HEK293 (cell line): Measurements from ENCODE around the gene MYRFL.

ENCODE experiments used
- CTCF ChIA-PET: fragments of 350-600 bp; formaldehyde crosslinking; extraction: SDS; loops from one replicate; lab custom pipeline; 2021; ENCODE audit warnings: antibody characterized with exemption; lab: Yijun Ruan, JAX
- POLR2A ChIA-PET: fragments of 300-600 bp; formaldehyde crosslinking; extraction: SDS; loops from one replicate; lab custom pipeline; 2020; ENCODE audit warnings: antibody characterized with exemption, inconsistent platforms; lab: Yijun Ruan, JAX
- H3K27ac ChIP-seq: fragments of 200-500 bp; sonication (Bioruptor generic); 2 replicates; pipeline ENCODE4 v1.5.1; 2014; ENCODE audit warnings: low read depth, low read length, control low read depth, inconsistent platforms; ENCODE audit errors: extremely low read depth
- H3K36me3 ChIP-seq, 2 experiments: fragments of 200-500 bp in 1 of 2; sonication (Bioruptor generic) in 1 of 2; 1 replicate in 1 of 2; 2 replicates in 1 of 2; pipeline ENCODE4 v1.5.1; 2014 to 2017; ENCODE audit warnings: inconsistent platforms in 2 of 2, low read length in 2 of 2; ENCODE audit not compliant: control insufficient read depth in 2 of 2, insufficient read depth in 1 of 2
- H3K4me1 ChIP-seq: fragments of 200-500 bp; sonication (Bioruptor generic); 2 replicates; pipeline ENCODE4 v1.5.1; 2014; ENCODE audit warnings: mild to moderate bottlenecking, low read length, inconsistent platforms; ENCODE audit not compliant: control insufficient read depth, insufficient read depth
- H3K4me3 ChIP-seq: 2 replicates; pipeline ENCODE4 v1.5.1; 2011; ENCODE audit warnings: low read depth, mild to moderate bottlenecking, control low read depth, low read length, moderate library complexity
- H3K9me3 ChIP-seq: fragments of 200-500 bp; sonication (Bioruptor generic); 2 replicates; pipeline ENCODE4 v1.5.1; 2014; ENCODE audit warnings: low read depth, low read length, inconsistent platforms; ENCODE audit not compliant: control insufficient read depth, insufficient read depth
- BCL11B ChIP-seq: fragments of 450-650 bp; formaldehyde crosslinking; IDR thresholded peaks from 2 replicates; pipeline ENCODE4 v1.5.1; 2016; ENCODE audit warnings: low read depth, missing biosample characterization, missing genetic modification characterization
- MEIS1 ChIP-seq: sonication (generic); formaldehyde crosslinking; IDR thresholded peaks from 2 replicates; pipeline ENCODE4 v1.8.1; 2022; ENCODE audit warnings: missing genetic modification reagents, mild to moderate bottlenecking, borderline replicate concordance
- PRDM6 ChIP-seq: fragments of 450-650 bp; formaldehyde crosslinking; IDR thresholded peaks from 2 replicates; pipeline ENCODE4 v1.5.1; 2017; ENCODE audit warnings: missing biosample characterization, missing genetic modification characterization
- ZBTB17 ChIP-seq: fragments of 450-650 bp; formaldehyde crosslinking; IDR thresholded peaks from 2 replicates; pipeline ENCODE4 v1.5.1; 2016; ENCODE audit warnings: missing biosample characterization, missing genetic modification characterization
- ZFP3 ChIP-seq: fragments of 450-650 bp; formaldehyde crosslinking; IDR thresholded peaks from 2 replicates; pipeline ENCODE4 v1.5.1; 2016; ENCODE audit warnings: low read depth, missing biosample characterization, missing genetic modification characterization
- ZNF114 ChIP-seq: fragments of 450-650 bp; formaldehyde crosslinking; IDR thresholded peaks from 2 replicates; pipeline ENCODE4 v1.5.0; 2017; ENCODE audit warnings: missing biosample characterization, missing genetic modification characterization
- ZNF157 ChIP-seq: fragments of 450-650 bp; formaldehyde crosslinking; IDR thresholded peaks from 2 replicates; pipeline ENCODE4 v1.5.1; 2016; ENCODE audit warnings: missing biosample characterization, missing genetic modification characterization
- ZNF16 ChIP-seq: fragments of 450-650 bp; formaldehyde crosslinking; IDR thresholded peaks from 2 replicates; pipeline ENCODE4 v1.5.1; 2016; ENCODE audit warnings: low read depth, missing biosample characterization, missing genetic modification characterization
- ZNF169 ChIP-seq: fragments of 450-650 bp; formaldehyde crosslinking; IDR thresholded peaks from 2 replicates; pipeline ENCODE4 v1.5.1; 2016; ENCODE audit warnings: missing biosample characterization, missing genetic modification characterization
- ZNF18 ChIP-seq: fragments of 450-650 bp; formaldehyde crosslinking; IDR thresholded peaks from 2 replicates; pipeline ENCODE4 v1.5.1; 2016; ENCODE audit warnings: missing biosample characterization, missing genetic modification characterization
- ZNF184 ChIP-seq: fragments of 450-650 bp; IDR thresholded peaks from 2 replicates; pipeline ENCODE4 v1.5.1; 2018; ENCODE audit warnings: missing biosample characterization, mild to moderate bottlenecking, missing genetic modification characterization
- ZNF266 ChIP-seq: fragments of 450-650 bp; formaldehyde crosslinking; IDR thresholded peaks from 2 replicates; pipeline ENCODE4 v1.5.1; 2016; ENCODE audit warnings: missing biosample characterization, missing genetic modification characterization, low read depth
- ZNF335 ChIP-seq: fragments of 450-650 bp; formaldehyde crosslinking; conservative IDR thresholded peaks from 2 replicates; pipeline ENCODE4 v1.5.1; 2016; ENCODE audit warnings: missing biosample characterization, missing genetic modification characterization
- ZNF354C ChIP-seq: fragments of 450-650 bp; formaldehyde crosslinking; IDR thresholded peaks from 2 replicates; pipeline ENCODE4 v1.5.1; 2016; ENCODE audit warnings: missing biosample characterization, missing genetic modification characterization, low read depth, borderline replicate concordance
- ZNF37A ChIP-seq: fragments of 450-650 bp; IDR thresholded peaks from 2 replicates; pipeline ENCODE4 v1.5.1; 2018; ENCODE audit warnings: missing biosample characterization, missing genetic modification characterization
- ZNF561 ChIP-seq: fragments of 450-650 bp; IDR thresholded peaks from 2 replicates; pipeline ENCODE4 v1.5.1; 2018; ENCODE audit warnings: missing biosample characterization, missing genetic modification characterization, borderline replicate concordance
- ZNF660 ChIP-seq: fragments of 450-650 bp; IDR thresholded peaks from 2 replicates; pipeline ENCODE4 v1.5.1; 2018; ENCODE audit warnings: missing biosample characterization, mild to moderate bottlenecking, missing genetic modification characterization
- ZNF692 ChIP-seq: fragments of 450-650 bp; formaldehyde crosslinking; IDR thresholded peaks from 2 replicates; pipeline ENCODE4 v1.5.1; 2016; ENCODE audit warnings: missing biosample characterization, missing genetic modification characterization
- ZNF776 ChIP-seq: fragments of 450-650 bp; formaldehyde crosslinking; IDR thresholded peaks from 2 replicates; pipeline ENCODE4 v1.5.0; 2017; ENCODE audit warnings: missing biosample characterization, missing genetic modification characterization, borderline replicate concordance
- ZNF843 ChIP-seq: fragments of 450-650 bp; formaldehyde crosslinking; IDR thresholded peaks from 2 replicates; pipeline ENCODE4 v1.5.1; 2016; ENCODE audit warnings: missing biosample characterization, missing genetic modification characterization
- TF ChIP-seq, protein P1 (sequence below): fragments of 450-650 bp; formaldehyde crosslinking; optimal IDR thresholded peaks from 2 replicates; pipeline ENCODE3; 2016; ENCODE audit warnings: missing biosample characterization, mild to moderate bottlenecking, missing genetic modification characterization
- TF ChIP-seq, protein P2 (sequence below): fragments of 450-650 bp; formaldehyde crosslinking; IDR thresholded peaks from 2 replicates; pipeline ENCODE4 v1.5.1; 2016; ENCODE audit warnings: missing biosample characterization, missing genetic modification characterization
- TF ChIP-seq, protein P3 (sequence below): fragments of 450-650 bp; formaldehyde crosslinking; IDR thresholded peaks from 2 replicates; pipeline ENCODE4 v1.5.1; 2017; ENCODE audit warnings: missing biosample characterization, mild to moderate bottlenecking, missing genetic modification characterization, moderate library complexity
- TF ChIP-seq, protein P4 (sequence below): fragments of 450-650 bp; formaldehyde crosslinking; IDR thresholded peaks from 2 replicates; pipeline ENCODE4 v1.5.1; 2016; ENCODE audit warnings: missing biosample characterization, missing genetic modification characterization

The MYRFL gene

DNA sequence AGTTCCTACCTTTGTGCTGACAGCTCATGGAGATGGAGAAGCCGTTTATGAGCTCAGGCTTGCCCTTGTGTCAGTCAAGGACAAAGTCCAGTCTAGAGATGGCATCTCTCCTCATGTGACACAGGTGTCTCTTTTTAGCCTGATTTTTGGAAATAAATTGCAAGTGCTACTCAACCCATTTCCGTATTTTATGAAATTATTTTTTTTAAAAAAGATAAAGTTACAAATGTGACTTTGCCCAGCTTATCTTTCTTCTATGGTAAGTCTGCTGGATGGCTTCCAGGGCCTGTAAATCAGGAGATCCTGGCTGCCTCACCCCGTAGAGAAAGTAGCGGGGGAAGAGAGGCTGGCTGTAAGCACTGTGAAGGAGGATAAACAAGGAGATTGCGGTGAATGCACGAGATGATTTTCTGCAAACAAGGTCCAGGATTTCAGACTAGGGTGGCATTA is 169.7 kb downstream of the MYRFL start:
- TF ChIP-seq, protein P1, sequence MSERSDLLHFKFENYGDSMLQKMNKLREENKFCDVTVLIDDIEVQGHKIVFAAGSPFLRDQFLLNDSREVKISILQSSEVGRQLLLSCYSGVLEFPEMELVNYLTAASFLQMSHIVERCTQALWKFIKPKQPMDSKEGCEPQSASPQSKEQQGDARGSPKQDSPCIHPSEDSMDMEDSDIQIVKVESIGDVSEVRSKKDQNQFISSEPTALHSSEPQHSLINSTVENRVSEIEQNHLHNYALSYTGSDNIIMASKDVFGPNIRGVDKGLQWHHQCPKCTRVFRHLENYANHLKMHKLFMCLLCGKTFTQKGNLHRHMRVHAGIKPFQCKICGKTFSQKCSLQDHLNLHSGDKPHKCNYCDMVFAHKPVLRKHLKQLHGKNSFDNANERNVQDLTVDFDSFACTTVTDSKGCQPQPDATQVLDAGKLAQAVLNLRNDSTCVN (tag by site-specific recombination): no peak
- TF ChIP-seq ZNF18 (tag by site-specific recombination) (no peak), ZNF335 (tag by site-specific recombination) (peak; percentile 86), ZNF169 (tag by site-specific recombination) (no peak), PRDM6 (tag by site-specific recombination) (peak; percentile 31; the same call in 1 of the 2 replicates), ZNF114 (tag by site-specific recombination) (no peak)
- CTCF ChIA-PET: no interaction called here
- Histone ChIP-seq H3K9me3 (no peaks in the 10 kb centered on the region), H3K4me3 (no peak overlapping the region), H3K4me1 (no peaks in the 10 kb centered on the region), H3K36me3 (no peaks in the 10 kb centered on the region), H3K27ac (no peak overlapping the region)
- POLR2A ChIA-PET: no interaction called here

GRCh38 chr12:69996241-69996640 is 171.2 kb downstream of the MYRFL start:
- Histone ChIP-seq H3K36me3 (no peaks in the 10 kb centered on the region), H3K27ac (no peak overlapping the region), H3K9me3 (no peaks in the 10 kb centered on the region), H3K4me1 (no peaks in the 10 kb centered on the region), H3K4me3 (no peak overlapping the region)
- ChIA-PET CTCF (interaction anchor here (0.5 to 0.7 kb wide), 2 partner anchors 96 to 487 kb away, joined by 3 read pairs; no protein-coding TSS in a partner anchor), POLR2A (no interaction called here)
- TF ChIP-seq ZNF266 (tag by site-specific recombination): no peak
- TF ChIP-seq ZNF184 (tag by site-specific recombination): no peak
- TF ChIP-seq ZNF776: no peak
- TF ChIP-seq ZNF354C (tag by site-specific recombination): no peak
- TF ChIP-seq ZNF157 (tag by site-specific recombination): no peak
- no peak for TF ChIP-seq ZFP3 (tag by site-specific recombination)
- TF ChIP-seq BCL11B (tag by site-specific recombination): no peak
- TF ChIP-seq, protein P2, sequence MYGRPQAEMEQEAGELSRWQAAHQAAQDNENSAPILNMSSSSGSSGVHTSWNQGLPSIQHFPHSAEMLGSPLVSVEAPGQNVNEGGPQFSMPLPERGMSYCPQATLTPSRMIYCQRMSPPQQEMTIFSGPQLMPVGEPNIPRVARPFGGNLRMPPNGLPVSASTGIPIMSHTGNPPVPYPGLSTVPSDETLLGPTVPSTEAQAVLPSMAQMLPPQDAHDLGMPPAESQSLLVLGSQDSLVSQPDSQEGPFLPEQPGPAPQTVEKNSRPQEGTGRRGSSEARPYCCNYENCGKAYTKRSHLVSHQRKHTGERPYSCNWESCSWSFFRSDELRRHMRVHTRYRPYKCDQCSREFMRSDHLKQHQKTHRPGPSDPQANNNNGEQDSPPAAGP (tag by site-specific recombination): no peak
- TF ChIP-seq MEIS1: no peak
- TF ChIP-seq, protein P3, sequence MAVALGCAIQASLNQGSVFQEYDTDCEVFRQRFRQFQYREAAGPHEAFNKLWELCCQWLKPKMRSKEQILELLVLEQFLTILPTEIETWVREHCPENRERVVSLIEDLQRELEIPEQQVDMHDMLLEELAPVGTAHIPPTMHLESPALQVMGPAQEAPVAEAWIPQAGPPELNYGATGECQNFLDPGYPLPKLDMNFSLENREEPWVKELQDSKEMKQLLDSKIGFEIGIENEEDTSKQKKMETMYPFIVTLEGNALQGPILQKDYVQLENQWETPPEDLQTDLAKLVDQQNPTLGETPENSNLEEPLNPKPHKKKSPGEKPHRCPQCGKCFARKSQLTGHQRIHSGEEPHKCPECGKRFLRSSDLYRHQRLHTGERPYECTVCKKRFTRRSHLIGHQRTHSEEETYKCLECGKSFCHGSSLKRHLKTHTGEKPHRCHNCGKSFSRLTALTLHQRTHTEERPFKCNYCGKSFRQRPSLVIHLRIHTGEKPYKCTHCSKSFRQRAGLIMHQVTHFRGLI (tag by site-specific recombination): no peak
- TF ChIP-seq ZBTB17 (tag by site-specific recombination): no peak
- TF ChIP-seq ZNF692: no peak
- no peak for TF ChIP-seq ZNF660 (tag by site-specific recombination)
- TF ChIP-seq, protein P4, sequence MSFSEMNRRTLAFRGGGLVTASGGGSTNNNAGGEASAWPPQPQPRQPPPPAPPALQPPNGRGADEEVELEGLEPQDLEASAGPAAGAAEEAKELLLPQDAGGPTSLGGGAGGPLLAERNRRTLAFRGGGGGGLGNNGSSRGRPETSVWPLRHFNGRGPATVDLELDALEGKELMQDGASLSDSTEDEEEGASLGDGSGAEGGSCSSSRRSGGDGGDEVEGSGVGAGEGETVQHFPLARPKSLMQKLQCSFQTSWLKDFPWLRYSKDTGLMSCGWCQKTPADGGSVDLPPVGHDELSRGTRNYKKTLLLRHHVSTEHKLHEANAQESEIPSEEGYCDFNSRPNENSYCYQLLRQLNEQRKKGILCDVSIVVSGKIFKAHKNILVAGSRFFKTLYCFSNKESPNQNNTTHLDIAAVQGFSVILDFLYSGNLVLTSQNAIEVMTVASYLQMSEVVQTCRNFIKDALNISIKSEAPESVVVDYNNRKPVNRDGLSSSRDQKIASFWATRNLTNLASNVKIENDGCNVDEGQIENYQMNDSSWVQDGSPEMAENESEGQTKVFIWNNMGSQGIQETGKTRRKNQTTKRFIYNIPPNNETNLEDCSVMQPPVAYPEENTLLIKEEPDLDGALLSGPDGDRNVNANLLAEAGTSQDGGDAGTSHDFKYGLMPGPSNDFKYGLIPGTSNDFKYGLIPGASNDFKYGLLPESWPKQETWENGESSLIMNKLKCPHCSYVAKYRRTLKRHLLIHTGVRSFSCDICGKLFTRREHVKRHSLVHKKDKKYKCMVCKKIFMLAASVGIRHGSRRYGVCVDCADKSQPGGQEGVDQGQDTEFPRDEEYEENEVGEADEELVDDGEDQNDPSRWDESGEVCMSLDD: no peak
- TF ChIP-seq ZNF37A (tag by site-specific recombination): no peak
- no peak for TF ChIP-seq ZNF16
- no peak for TF ChIP-seq ZNF843 (tag by site-specific recombination)
- no peak for TF ChIP-seq ZNF561 (tag by site-specific recombination)
